Ovary (tissue), 9 donors: ENCODE measurements around the gene FBXO40. TPM values are rescaled to one million over a fixed set of nuclear protein-coding genes. Genes with fewer than 3 reads are reported as not detected.

Experiments used
- DNase-seq, 5 donors: peaks; one replicate each; pipeline ENCODE4 v3.0.0-alpha.2; 2019 to 2020
- H3K27ac ChIP-seq, 2 donors: fragments of 200-600 bp; one replicate each; pipeline versions ENCODE4 v1.5.1 to v1.8.0; 2019 to 2022
- H3K27me3 ChIP-seq: fragments of 200-600 bp; one replicate; pipeline ENCODE4 v1.8.0; 2022
- H3K36me3 ChIP-seq: fragments of 200-600 bp; sonication (generic); one replicate; pipeline ENCODE4 v1.5.1; 2019
- H3K4me1 ChIP-seq: one replicate; pipeline ENCODE4 v1.8.1; 2013; ENCODE audit warnings: mild to moderate bottlenecking, moderate library complexity; ENCODE audit not compliant: insufficient read depth
- H3K4me3 ChIP-seq: fragments of 200-600 bp; sonication (generic); one replicate; pipeline ENCODE4 v1.5.1; 2017
- H3K9me3 ChIP-seq, 2 donors: fragments of 200-600 bp in 1 of 2; sonication (generic) in 1 of 2; one replicate each; pipeline versions ENCODE4 v1.5.1 to v1.8.1; 2013 to 2019; ENCODE audit warnings: mild to moderate bottlenecking in 1 of 2, moderate library complexity in 1 of 2
- EP300 ChIP-seq: sonication (generic); formaldehyde crosslinking; IDR thresholded peaks from one replicate; pipeline ENCODE4 v1.6.1; 2017; ENCODE audit warnings: antibody characterized with exemption
- POLR2A ChIP-seq: fragments of 450-650 bp; IDR thresholded peaks from one replicate; pipeline ENCODE4 v1.6.1; 2017; ENCODE audit warnings: antibody characterized with exemption, mild to moderate bottlenecking, moderate library complexity
- WGBS, 3 donors: extraction: QIAGEN DNeasy Blood & Tissue Kit in 1 of 3; methylation state at CpG; one replicate each; pipeline versions ENCODE4 v1.1.5 to v1.1.7; 2013 to 2017; 5-methylcytosine and 5-hydroxymethylcytosine counted together
- intact Hi-C, 4 donors: fragments of 100-400 bp; cut with DNase I; formaldehyde crosslinking; loops; one replicate each; pipeline versions ENCODE4 v1.11.0 to v1.15.1; 2022 to 2023
- polyA plus RNA-seq, 2 donors: library from polyadenylated mRNA; stranded (reverse); fragments of 200-250 nt in 1 of 2; fragments of 350-450 nt in 1 of 2; fragmentation: Illumina TruSeq in 1 of 2; extraction: RNeasy Lipid Tissue Mini Kit (QIAGEN cat#74804) in 1 of 2; gene quantifications; one replicate each; pipeline ENCODE4 v1.2.3, GENCODE V29; 2013 to 2014
- total RNA-seq, 7 donors: library from RNA; depleted of rRNA in 2 of 7; stranded (reverse); fragments of >200 nt in 2 of 7; fragmentation: NEBNext Ultra II Directional in 3 of 7; extraction: Animal tissue kit (Norgen Biotek cat#: 25700) in 3 of 7; gene quantifications; one replicate each; pipeline versions ENCODE4 v1.1.0 to v1.2.4, GENCODE V29; 2016 to 2023
- TF ChIP-seq, protein P1 (sequence below), 3 donors: fragments of 450-650 bp in 2 of 3; fragments of 200-600 bp in 1 of 3; IDR thresholded peaks; one replicate each; pipeline versions ENCODE4 v1.5.1 to v1.8.0; 2016 to 2022; ENCODE audit warnings: antibody characterized with exemption in 3 of 3, mild to moderate bottlenecking in 1 of 3
- donor health status: DM: no; HTN: no; CAD: no; lungs with moderate emphysema.
- donor health status: DM: no; HTN: no; CAD: no.
- donor health status: Bipolar disorder and iron deficiency.
- donor health status: DM: yes; HTN: yes; CAD: no.
- donor health status: DM: no; HTN: no; CAD: no.
- donor health status: DM: yes; HTN: yes; CAD: no.

The FBXO40 gene
- total and polyA plus RNA-seq, 9 donors, result 0.08 to 1.2 (median 0.17) TPM; not detected in 1

DNA sequence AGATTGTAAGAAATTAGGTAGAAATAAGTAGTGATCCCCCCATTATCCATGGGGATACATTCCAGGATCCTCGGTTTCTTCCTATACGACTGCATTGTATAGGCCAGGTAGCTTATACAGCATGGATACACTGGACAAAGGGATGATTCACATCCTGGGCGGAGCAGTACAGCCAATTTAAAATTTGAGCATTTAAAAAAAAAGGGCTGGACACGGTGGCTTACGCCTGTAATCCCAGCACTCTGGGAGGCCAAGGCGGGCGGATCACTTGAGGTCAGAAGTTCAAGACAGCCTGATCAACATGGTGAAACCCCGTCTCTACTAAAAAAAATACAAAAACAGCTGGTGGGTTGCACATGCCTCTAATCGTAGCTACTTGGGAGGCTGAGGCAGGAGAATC lies 26.4 kb upstream of the FBXO40 start:
- H3K9me3 ChIP-seq, result no peaks in the 10 kb centered on the region
- DNase-seq, result no peak
- WGBS, 3 donors, result 80 to 85% (median 84%) methylated on average over 9 of the region's 9 CpGs
- H3K36me3 ChIP-seq, result no peaks in the 10 kb centered on the region
- no peak for TF ChIP-seq EP300
- TF ChIP-seq, protein P1, sequence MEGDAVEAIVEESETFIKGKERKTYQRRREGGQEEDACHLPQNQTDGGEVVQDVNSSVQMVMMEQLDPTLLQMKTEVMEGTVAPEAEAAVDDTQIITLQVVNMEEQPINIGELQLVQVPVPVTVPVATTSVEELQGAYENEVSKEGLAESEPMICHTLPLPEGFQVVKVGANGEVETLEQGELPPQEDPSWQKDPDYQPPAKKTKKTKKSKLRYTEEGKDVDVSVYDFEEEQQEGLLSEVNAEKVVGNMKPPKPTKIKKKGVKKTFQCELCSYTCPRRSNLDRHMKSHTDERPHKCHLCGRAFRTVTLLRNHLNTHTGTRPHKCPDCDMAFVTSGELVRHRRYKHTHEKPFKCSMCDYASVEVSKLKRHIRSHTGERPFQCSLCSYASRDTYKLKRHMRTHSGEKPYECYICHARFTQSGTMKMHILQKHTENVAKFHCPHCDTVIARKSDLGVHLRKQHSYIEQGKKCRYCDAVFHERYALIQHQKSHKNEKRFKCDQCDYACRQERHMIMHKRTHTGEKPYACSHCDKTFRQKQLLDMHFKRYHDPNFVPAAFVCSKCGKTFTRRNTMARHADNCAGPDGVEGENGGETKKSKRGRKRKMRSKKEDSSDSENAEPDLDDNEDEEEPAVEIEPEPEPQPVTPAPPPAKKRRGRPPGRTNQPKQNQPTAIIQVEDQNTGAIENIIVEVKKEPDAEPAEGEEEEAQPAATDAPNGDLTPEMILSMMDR (IDR thresholded peaks at IDR 0.05), result no peak
- no peak for TF ChIP-seq POLR2A
- no peak overlapping the region for H3K4me3 ChIP-seq
- H3K4me1 ChIP-seq, result peaks cover 4% of the 10 kb centered on the region
- no peaks in the 10 kb centered on the region for H3K27me3 ChIP-seq
- H3K27ac ChIP-seq, result no peak overlapping the region
- intact Hi-C loops, result no loop called here

DNA sequence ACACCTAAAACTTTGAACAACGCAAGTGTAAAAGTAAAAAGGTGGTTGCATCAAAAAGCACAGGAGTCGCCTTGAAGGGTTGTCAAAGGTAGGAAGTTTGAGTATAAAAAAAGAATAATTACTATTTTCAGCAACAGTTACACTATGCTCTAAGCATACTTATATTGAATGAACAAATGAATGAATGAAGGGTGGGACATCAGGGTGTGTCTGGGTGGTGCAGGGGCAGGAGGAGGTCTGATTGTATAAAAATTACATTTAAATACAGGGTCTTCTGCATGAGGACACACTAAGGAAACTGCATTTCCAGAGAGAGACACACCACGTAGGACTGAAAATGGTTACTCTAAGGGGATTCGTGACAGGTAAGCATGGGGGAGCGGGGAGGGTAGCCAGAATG lies 25.5 kb upstream of the FBXO40 start, which contains the start of gene ARGFX:
Gene ARGFX (plus strand): TSS at position 301 of the 400 bp plus-strand sequence. CDS start 2,765 bp downstream, outside the sequence.
- Histone ChIP-seq H3K4me3 (no peak within 1 kb of the TSS), H3K27me3 (no peaks in the 10 kb centered on the region), H3K4me1 (no peaks in the 10 kb centered on the region), H3K27ac (no peak within 1 kb of the TSS), H3K36me3 (no peaks in the 10 kb centered on the region), H3K9me3 (no peaks in the 10 kb centered on the region)
- 93 to 94% (median 93%) methylated on average over 5 of the region's 5 CpGs for WGBS, 3 donors
- intact Hi-C loops, result no loop called here
- no peak for DNase-seq
- TF ChIP-seq EP300 (no peak), POLR2A (no peak)
- TF ChIP-seq, protein P1 (IDR thresholded peaks at IDR 0.05), result no peak

DNA sequence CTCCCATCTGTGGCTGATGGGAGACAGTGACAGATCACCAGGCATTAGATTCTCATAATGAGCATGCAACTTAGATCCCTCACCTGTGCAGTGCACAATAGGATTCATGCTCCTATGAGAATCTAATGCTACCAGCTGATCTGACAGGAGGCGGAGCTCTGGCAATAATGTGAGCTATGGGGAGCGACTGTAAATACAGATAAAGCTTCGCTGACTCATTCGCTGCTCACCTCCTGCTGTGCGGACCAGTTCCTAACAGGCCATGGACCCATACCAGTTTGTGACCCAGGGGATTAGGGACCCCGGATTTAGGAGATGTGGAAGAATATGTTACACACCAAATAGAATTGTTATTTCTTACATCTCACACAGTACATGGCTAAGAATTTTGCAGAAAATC lies 18.7 kb upstream of the FBXO40 start:
- H3K4me1 ChIP-seq, result no peaks in the 10 kb centered on the region
- H3K9me3 ChIP-seq, result no peaks in the 10 kb centered on the region
- intact Hi-C loops, result no loop called here
- WGBS, 3 donors, result 50 to 73% (median 61%) methylated on average over 6 of the region's 6 CpGs
- H3K27me3 ChIP-seq, result no peaks in the 10 kb centered on the region
- TF ChIP-seq, protein P1 (IDR thresholded peaks at IDR 0.05), result no peak
- TF ChIP-seq POLR2A (no peak), EP300 (no peak)
- DNase-seq, result no peak
- no peak overlapping the region for H3K4me3 ChIP-seq
- no peak overlapping the region for H3K27ac ChIP-seq
- no peaks in the 10 kb centered on the region for H3K36me3 ChIP-seq

DNA sequence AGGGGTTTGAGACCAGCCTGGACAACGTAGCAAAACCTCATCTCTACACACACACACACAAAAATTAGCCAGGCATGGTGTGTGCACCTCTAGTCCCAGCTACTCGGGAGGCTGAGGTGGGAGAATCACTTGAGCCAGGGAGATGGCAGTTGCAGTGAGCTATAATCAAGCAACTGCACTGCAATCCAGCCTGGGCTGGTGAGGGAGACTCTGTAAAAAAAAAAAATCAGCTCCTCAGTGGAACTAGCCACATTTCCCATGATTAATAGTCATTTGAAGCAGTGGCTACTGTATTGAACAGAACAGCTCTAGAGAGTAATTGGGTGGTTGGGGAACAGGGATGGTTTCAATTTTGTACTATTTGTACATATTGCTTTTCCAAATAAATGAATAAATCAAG lies 11.5 kb upstream of the FBXO40 start:
- WGBS, 3 donors, result 25 to 54% (median 28%) methylated on average over 2 of the region's 2 CpGs
- Histone ChIP-seq H3K27me3 (no peaks in the 10 kb centered on the region), H3K9me3 (no peaks in the 10 kb centered on the region), H3K4me3 (no peak overlapping the region), H3K4me1 (no peaks in the 10 kb centered on the region), H3K36me3 (no peaks in the 10 kb centered on the region), H3K27ac (no peak overlapping the region)
- no peak for DNase-seq
- no peak for TF ChIP-seq POLR2A
- TF ChIP-seq, protein P1 (IDR thresholded peaks at IDR 0.05), result no peak
- no peak for TF ChIP-seq EP300
- intact Hi-C loops, result no loop called here
